HFFc6 (cell line): ENCODE data around the gene LOXL3. TPM values are rescaled to one million over a fixed set of nuclear protein-coding genes. Genes with fewer than 3 reads are reported as not detected.
A peak's percentile ranks its signal among the peaks of the same experiment; 100 is the strongest.

Experiments
- DNase-seq: peaks from one replicate; pipeline ENCODE4 v3.0.0-alpha.2; 2018
- H3K27ac Mint-ChIP-seq: 2 replicates; pipeline ENCODE4 v1.8.0; 2020; ENCODE audit warnings: mild to moderate bottlenecking, mixed read lengths
- H3K27me3 Mint-ChIP-seq: 2 replicates; pipeline ENCODE4 v1.8.0; 2021; ENCODE audit warnings: mild to moderate bottlenecking, moderate library complexity, mixed read lengths; ENCODE audit not compliant: insufficient read depth
- H3K36me3 Mint-ChIP-seq: 2 replicates; pipeline ENCODE4 v1.8.0; 2021; ENCODE audit warnings: low read depth, mixed read lengths
- H3K4me1 Mint-ChIP-seq: 2 replicates; pipeline ENCODE4 v1.8.0; 2020; ENCODE audit warnings: low read depth, mixed read lengths
- H3K4me3 Mint-ChIP-seq: 2 replicates; pipeline ENCODE4 v1.8.0; 2020; ENCODE audit warnings: mild to moderate bottlenecking, moderate library complexity, mixed read lengths
- H3K9me3 Mint-ChIP-seq: 2 replicates; pipeline ENCODE4 v1.8.0; 2020; ENCODE audit warnings: mild to moderate bottlenecking, mixed read lengths
- CTCF ChIP-seq: fragments of 200-600 bp; sonication (generic); IDR thresholded peaks from 2 replicates; pipeline ENCODE4 v1.5.0; 2021; ENCODE audit warnings: antibody characterized with exemption, mild to moderate bottlenecking
- total RNA-seq, 6 experiments: library from RNA; stranded (reverse); fragmentation: NEBNext Ultra II Directional; extraction: Animal tissue kit (Norgen Biotek cat#: 25700); gene quantifications; 2 replicates in 1 of 6; 3 replicates in 5 of 6; pipeline ENCODE4 v1.2.3, GENCODE V29; 2021

LOXL3 gene
- total RNA-seq, 6 experiments from 2014 or later, result 59.4 to 76.5 (median 64.1) TPM

DNA sequence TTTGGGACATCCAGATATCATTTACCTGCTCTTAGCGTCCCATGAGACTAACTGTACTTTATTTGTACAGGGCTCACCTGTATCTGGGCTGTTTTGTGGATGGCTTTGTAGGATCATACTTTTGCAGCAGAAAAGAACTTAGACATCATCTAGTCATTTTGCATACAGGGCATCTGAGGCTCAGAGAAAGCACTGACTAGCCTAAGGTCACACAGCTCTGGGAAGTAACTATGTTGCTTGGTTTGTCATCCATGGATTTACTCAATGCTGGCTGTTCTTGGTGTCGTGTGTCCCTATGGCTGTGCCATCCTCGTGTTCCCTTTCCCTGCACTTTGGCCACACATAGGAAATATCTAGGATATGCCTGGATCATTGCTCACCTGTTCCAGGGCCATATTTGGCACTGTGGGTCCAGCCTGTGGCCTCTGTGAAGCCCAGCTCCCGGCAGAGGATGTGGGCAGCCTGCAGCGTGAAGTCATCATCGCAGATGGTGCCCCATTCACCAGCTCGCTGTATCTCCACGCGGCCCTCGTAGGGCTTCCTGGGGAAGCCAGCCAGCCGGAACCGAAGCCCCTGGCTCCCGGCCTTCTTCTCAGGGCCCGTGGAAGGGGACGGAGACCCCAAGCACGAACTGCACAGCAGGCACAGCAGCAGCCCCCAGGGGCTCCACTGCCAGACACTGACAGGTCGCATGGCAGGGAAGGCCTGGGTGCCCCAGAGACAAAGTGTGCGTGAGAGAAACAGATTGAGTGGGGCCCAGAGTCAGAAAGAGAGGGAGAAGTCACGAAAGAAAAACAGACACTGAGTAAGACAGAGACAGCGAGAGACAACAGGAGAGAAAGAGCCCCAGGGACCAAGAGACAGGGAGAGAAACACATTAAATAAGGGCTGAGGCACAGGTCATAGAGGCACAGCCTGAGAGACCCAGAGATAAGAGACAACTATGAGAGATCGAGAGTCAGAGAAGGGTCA, 1.5 kb downstream of the LOXL3 start:
- Mint-ChIP-seq H3K4me1 (peaks cover 44% of the 10 kb centered on the region), H3K4me3 (peak overlapping the region; percentile 91), H3K27me3 (peaks cover 5% of the 10 kb centered on the region), H3K27ac (peak overlapping the region; percentile 84), H3K36me3 (peaks cover 16% of the 10 kb centered on the region), H3K9me3 (no peaks in the 10 kb centered on the region)
- no peak for TF ChIP-seq CTCF
- no peak for DNase-seq

DNA sequence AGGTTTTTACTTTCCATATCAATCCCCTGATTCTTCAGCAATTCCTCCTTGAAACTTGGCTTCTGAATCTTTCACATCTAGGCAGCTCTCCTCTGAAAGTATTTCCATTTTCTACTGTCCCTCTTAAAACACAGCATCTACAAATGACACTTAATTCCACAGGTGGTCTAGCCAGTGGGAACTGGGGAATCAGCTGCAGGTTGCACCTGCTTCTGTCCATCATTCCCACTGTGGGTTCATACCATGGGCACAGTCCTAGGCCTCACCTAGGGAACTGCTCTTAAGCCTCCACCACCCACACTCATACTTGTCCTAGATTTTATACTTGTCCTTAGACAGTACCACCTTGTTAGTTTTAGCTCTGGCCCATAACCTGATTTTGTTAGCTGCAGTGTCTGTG, 2.2 kb downstream of the LOXL3 start:
- Mint-ChIP-seq H3K9me3 (no peaks in the 10 kb centered on the region), H3K27ac (peak overlapping the region; percentile 28), H3K4me1 (peaks cover 44% of the 10 kb centered on the region), H3K36me3 (peaks cover 18% of the 10 kb centered on the region), H3K27me3 (peaks cover 5% of the 10 kb centered on the region), H3K4me3 (peak overlapping the region; percentile 91)
- DNase-seq, result no peak
- no peak for TF ChIP-seq CTCF

GRCh38 chr2:74550231-74550630, 3.5 kb downstream of the LOXL3 start:
- Mint-ChIP-seq H3K27ac (peak overlapping the region; percentile 48; the same call in 1 of the 2 replicates), H3K9me3 (no peaks in the 10 kb centered on the region), H3K36me3 (peaks cover 18% of the 10 kb centered on the region), H3K4me1 (peaks cover 50% of the 10 kb centered on the region), H3K4me3 (peak overlapping the region; percentile 73), H3K27me3 (peaks cover 5% of the 10 kb centered on the region)
- no peak for DNase-seq
- TF ChIP-seq CTCF, result no peak

- DNase-seq, result no peak
- H3K27me3 Mint-ChIP-seq, result peaks cover 5% of the 10 kb centered on the region
Observed at GRCh38 chr2:74548900-74549826, 4.6 kb downstream of the LOXL3 start.

More at GRCh38 chr2:74548900-74549826, 4.6 kb downstream of the LOXL3 start:
- Mint-ChIP-seq H3K9me3 (no peaks in the 10 kb centered on the region), H3K4me1 (peaks cover 50% of the 10 kb centered on the region), H3K4me3 (peak overlapping the region; percentile 73), H3K27ac (peak overlapping the region; percentile 58), H3K36me3 (peaks cover 21% of the 10 kb centered on the region)
- no peak for TF ChIP-seq CTCF
